Measurements from ENCODE around the gene GFRA1. TPM values are rescaled to one million over a fixed set of nuclear protein-coding genes. Genes with fewer than 3 reads are reported as not detected.
"Not testable (repeated sequence)": the region's sequence is repeated elsewhere in the genome, so short reads cannot be mapped to it uniquely, and the experiment has no call there.

Gene GFRA1
- total and polyA plus RNA-seq, 2 experiments from 2014 or later: 0.48 to 2.9 TPM

DNA sequence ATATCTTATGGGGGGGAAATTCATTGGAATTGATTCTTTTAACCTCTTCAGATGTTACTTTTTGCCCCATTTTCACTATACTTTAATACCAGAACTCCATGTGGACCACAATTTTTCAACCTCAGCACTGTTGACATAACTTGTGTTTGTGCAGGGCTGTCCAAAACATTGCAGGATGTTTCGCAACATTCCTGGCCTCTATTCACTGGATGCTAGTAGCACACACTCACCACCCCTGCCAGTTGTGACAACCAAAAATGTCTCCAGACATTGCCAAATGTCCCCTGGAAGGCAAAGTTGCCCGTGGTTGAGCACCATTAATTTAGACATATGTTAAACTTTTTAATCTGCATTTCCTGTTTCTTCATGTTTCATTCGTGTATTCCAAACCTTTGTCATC, 234.7 kb downstream of the GFRA1 start:
- no peak overlapping the region for H3K27ac ChIP-seq
- no peak for DNase-seq (ENCODE audit: low spot score)
- 76% methylated on average over 3 of the region's 3 CpGs for WGBS (ENCODE audit: low lambda C conversion rate, missing lambda C conversion rate)
- TF ChIP-seq EZH2phosphoT487 (IDR thresholded peaks at IDR 0.05; ENCODE audit: low read depth, severe bottlenecking, unreplicated experiment): no peak
- TF ChIP-seq, protein P1, sequence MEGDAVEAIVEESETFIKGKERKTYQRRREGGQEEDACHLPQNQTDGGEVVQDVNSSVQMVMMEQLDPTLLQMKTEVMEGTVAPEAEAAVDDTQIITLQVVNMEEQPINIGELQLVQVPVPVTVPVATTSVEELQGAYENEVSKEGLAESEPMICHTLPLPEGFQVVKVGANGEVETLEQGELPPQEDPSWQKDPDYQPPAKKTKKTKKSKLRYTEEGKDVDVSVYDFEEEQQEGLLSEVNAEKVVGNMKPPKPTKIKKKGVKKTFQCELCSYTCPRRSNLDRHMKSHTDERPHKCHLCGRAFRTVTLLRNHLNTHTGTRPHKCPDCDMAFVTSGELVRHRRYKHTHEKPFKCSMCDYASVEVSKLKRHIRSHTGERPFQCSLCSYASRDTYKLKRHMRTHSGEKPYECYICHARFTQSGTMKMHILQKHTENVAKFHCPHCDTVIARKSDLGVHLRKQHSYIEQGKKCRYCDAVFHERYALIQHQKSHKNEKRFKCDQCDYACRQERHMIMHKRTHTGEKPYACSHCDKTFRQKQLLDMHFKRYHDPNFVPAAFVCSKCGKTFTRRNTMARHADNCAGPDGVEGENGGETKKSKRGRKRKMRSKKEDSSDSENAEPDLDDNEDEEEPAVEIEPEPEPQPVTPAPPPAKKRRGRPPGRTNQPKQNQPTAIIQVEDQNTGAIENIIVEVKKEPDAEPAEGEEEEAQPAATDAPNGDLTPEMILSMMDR (IDR thresholded peaks at IDR 0.05; ENCODE audit: poor library complexity): no peak
- no peak for TF ChIP-seq EZH2 (IDR thresholded peaks at IDR 0.05; ENCODE audit: borderline replicate concordance)
- H3K4me1 ChIP-seq (ENCODE audit: insufficient read depth): no peaks in the 10 kb centered on the region
- no peaks in the 10 kb centered on the region for H3K9me2 ChIP-seq (replicated peaks; ENCODE audit: insufficient read depth)
- no peaks in the 10 kb centered on the region for H3K36me3 ChIP-seq (replicated peaks; ENCODE audit: insufficient read depth, low read depth)
- no peak overlapping the region for H3K4me2 ChIP-seq
- H2AFZ ChIP-seq: no peak overlapping the region
- no peaks in the 10 kb centered on the region for H3K79me2 ChIP-seq
- no peaks in the 10 kb centered on the region for H4K20me1 ChIP-seq (ENCODE audit: insufficient read depth, poor library complexity, severe bottlenecking)
- H3K9me3 ChIP-seq (ENCODE audit: low read depth): no peaks in the 10 kb centered on the region
- H3K4me3 ChIP-seq: no peak overlapping the region
- no peaks in the 10 kb centered on the region for H3K27me3 ChIP-seq

- H3K79me2 ChIP-seq; H3K9me3 ChIP-seq (ENCODE audit: low read depth); H3K4me3 ChIP-seq; H3K36me3 ChIP-seq (replicated peaks; ENCODE audit: insufficient read depth, low read depth); H3K27ac ChIP-seq; H3K9me2 ChIP-seq (replicated peaks; ENCODE audit: insufficient read depth); H4K20me1 ChIP-seq (ENCODE audit: insufficient read depth, poor library complexity, severe bottlenecking); H2AFZ ChIP-seq; H3K4me1 ChIP-seq (ENCODE audit: insufficient read depth); H3K27me3 ChIP-seq; DNase-seq (ENCODE audit: low spot score); H3K4me2 ChIP-seq: not testable (repeated sequence)
Observed at GRCh38 chr10:116035406-116035805, 237.6 kb downstream of the GFRA1 start.

- Histone ChIP-seq H3K27ac (no peak overlapping the region), H3K9me2 (replicated peaks; ENCODE audit: insufficient read depth) (no peaks in the 10 kb centered on the region), H3K4me2 (no peak overlapping the region), H2AFZ (no peak overlapping the region), H3K4me1 (ENCODE audit: insufficient read depth) (no peaks in the 10 kb centered on the region), H3K27me3 (no peaks in the 10 kb centered on the region), H3K4me3 (no peak overlapping the region), H4K20me1 (ENCODE audit: insufficient read depth, poor library complexity, severe bottlenecking) (no peaks in the 10 kb centered on the region), H3K79me2 (no peaks in the 10 kb centered on the region), H3K9me3 (ENCODE audit: low read depth) (no peaks in the 10 kb centered on the region), H3K36me3 (replicated peaks; ENCODE audit: insufficient read depth, low read depth) (no peaks in the 10 kb centered on the region)
- TF ChIP-seq EZH2phosphoT487 (IDR thresholded peaks at IDR 0.05; ENCODE audit: low read depth, severe bottlenecking, unreplicated experiment) (no peak), EZH2 (IDR thresholded peaks at IDR 0.05; ENCODE audit: borderline replicate concordance) (no peak)
- TF ChIP-seq, protein P1 (IDR thresholded peaks at IDR 0.05; ENCODE audit: poor library complexity): no peak
- peak; percentile 14 for DNase-seq (ENCODE audit: low spot score)
- WGBS (ENCODE audit: low lambda C conversion rate, missing lambda C conversion rate): 78% methylated on average over 3 of the region's 3 CpGs
Observed at GRCh38 chr10:116030576-116030975, 242.4 kb downstream of the GFRA1 start.

DNA sequence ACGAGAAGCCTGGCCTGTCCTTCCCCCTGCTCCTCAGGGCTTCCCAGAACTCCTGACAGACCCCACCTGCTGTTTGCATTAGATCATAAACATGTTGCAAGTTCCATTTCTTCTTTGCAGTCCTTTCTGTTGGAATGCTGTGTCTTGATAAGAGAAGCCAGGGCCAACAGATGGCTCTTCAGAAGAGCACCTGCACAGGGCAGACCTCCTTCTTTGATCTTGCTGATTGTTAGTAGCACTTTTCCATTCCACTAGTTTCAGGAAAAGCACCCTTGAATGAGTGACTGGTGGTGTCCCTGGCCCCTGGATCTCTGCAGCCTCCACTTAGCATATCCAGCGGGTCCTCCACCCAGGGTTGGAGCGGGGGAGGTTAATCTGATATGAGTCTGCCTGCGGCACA, 243.2 kb downstream of the GFRA1 start:
- H3K27ac ChIP-seq: no peak overlapping the region
- H3K4me3 ChIP-seq: no peak overlapping the region
- no peaks in the 10 kb centered on the region for H3K4me1 ChIP-seq (ENCODE audit: insufficient read depth)
- no peak overlapping the region for H2AFZ ChIP-seq
- H3K9me2 ChIP-seq (replicated peaks; ENCODE audit: insufficient read depth): no peaks in the 10 kb centered on the region
- H4K20me1 ChIP-seq (ENCODE audit: insufficient read depth, poor library complexity, severe bottlenecking): no peaks in the 10 kb centered on the region
- no peaks in the 10 kb centered on the region for H3K27me3 ChIP-seq
- 72% methylated on average over 4 of the region's 4 CpGs for WGBS (ENCODE audit: low lambda C conversion rate, missing lambda C conversion rate)
- no peaks in the 10 kb centered on the region for H3K36me3 ChIP-seq (replicated peaks; ENCODE audit: insufficient read depth, low read depth)
- H3K4me2 ChIP-seq: no peak overlapping the region
- H3K9me3 ChIP-seq (ENCODE audit: low read depth): no peaks in the 10 kb centered on the region
- peak; percentile 18 for DNase-seq (ENCODE audit: low spot score)
- H3K79me2 ChIP-seq: no peaks in the 10 kb centered on the region
- TF ChIP-seq EZH2 (IDR thresholded peaks at IDR 0.05; ENCODE audit: borderline replicate concordance) (no peak), EZH2phosphoT487 (IDR thresholded peaks at IDR 0.05; ENCODE audit: low read depth, severe bottlenecking, unreplicated experiment) (no peak)
- TF ChIP-seq, protein P1 (IDR thresholded peaks at IDR 0.05; ENCODE audit: poor library complexity): no peak

Data from hepatocyte (in vitro differentiated cells).